Breast epithelium (tissue), 4 donors: ENCODE data around the gene GALNT16. TPM values are rescaled to one million over a fixed set of nuclear protein-coding genes. Genes with fewer than 3 reads are reported as not detected.
A peak's percentile ranks its signal among the peaks of the same experiment; 100 is the strongest.

Source experiments
- DNase-seq, 2 donors: peaks; one replicate each; pipeline ENCODE4 v3.0.0-alpha.2; 2019; ENCODE audit warnings: low spot score in 2 of 2
- H3K27ac ChIP-seq, 2 donors: fragments of 200-600 bp; sonication (generic) in 1 of 2; one replicate each; pipeline ENCODE4 v1.5.1; 2016 to 2019; ENCODE audit warnings: mild to moderate bottlenecking in 1 of 2
- H3K27me3 ChIP-seq, 2 donors: fragments of 200-600 bp; sonication (generic) in 1 of 2; one replicate each; pipeline versions ENCODE4 v1.5.1 to v1.6.0; 2017 to 2019; ENCODE audit warnings: control low read depth in 1 of 2, mild to moderate bottlenecking in 1 of 2
- H3K36me3 ChIP-seq: fragments of 200-600 bp; one replicate; pipeline ENCODE4 v1.5.1; 2019
- H3K4me1 ChIP-seq, 2 donors: fragments of 200-600 bp; sonication (generic); one replicate each; pipeline ENCODE4 v1.5.1; 2016 to 2019; ENCODE audit warnings: control low read depth in 1 of 2
- H3K4me3 ChIP-seq, 3 donors: fragments of 200-600 bp; sonication (generic); 1 replicate in 2 of 3; 2 replicates in 1 of 3; pipeline ENCODE4 v1.5.1; 2016 to 2019; ENCODE audit warnings: mild to moderate bottlenecking in 3 of 3, moderate library complexity in 2 of 3
- H3K9me3 ChIP-seq, 2 donors: fragments of 200-600 bp; sonication (generic) in 1 of 2; one replicate each; pipeline ENCODE4 v1.5.1; 2016 to 2019; ENCODE audit warnings: control low read depth in 1 of 2
- POLR2A ChIP-seq: fragments of 450-650 bp; IDR thresholded peaks from one replicate; pipeline ENCODE4 v1.6.1; 2016; ENCODE audit warnings: antibody characterized with exemption, mild to moderate bottlenecking, moderate library complexity
- POLR2AphosphoS5 ChIP-seq, 3 donors: sonication (generic); formaldehyde crosslinking; IDR thresholded peaks; one replicate each; pipeline ENCODE4 v1.6.1; 2017; ENCODE audit warnings: antibody characterized with exemption in 3 of 3
- intact Hi-C: fragments of 100-400 bp; cut with DNase I; formaldehyde crosslinking; loops from one replicate; pipeline ENCODE4 v1.15.1; 2023; ENCODE audit warnings: low total_unique reads
- total RNA-seq, 3 donors: library from RNA; depleted of rRNA; stranded (reverse); fragments of >200 nt; gene quantifications; one replicate each; pipeline ENCODE4 v1.1.0, GENCODE V29; 2016
- TF ChIP-seq, protein P1 (sequence below), 3 donors: fragments of 450-650 bp; IDR thresholded peaks; one replicate each; pipeline ENCODE4 v1.5.1; 2016 to 2017; ENCODE audit warnings: antibody characterized with exemption in 3 of 3, mild to moderate bottlenecking in 3 of 3, moderate library complexity in 3 of 3

GALNT16 gene
- total RNA-seq, 3 donors from 2014 or later: 6.3 to 20.6 (median 8.8) TPM

DNA sequence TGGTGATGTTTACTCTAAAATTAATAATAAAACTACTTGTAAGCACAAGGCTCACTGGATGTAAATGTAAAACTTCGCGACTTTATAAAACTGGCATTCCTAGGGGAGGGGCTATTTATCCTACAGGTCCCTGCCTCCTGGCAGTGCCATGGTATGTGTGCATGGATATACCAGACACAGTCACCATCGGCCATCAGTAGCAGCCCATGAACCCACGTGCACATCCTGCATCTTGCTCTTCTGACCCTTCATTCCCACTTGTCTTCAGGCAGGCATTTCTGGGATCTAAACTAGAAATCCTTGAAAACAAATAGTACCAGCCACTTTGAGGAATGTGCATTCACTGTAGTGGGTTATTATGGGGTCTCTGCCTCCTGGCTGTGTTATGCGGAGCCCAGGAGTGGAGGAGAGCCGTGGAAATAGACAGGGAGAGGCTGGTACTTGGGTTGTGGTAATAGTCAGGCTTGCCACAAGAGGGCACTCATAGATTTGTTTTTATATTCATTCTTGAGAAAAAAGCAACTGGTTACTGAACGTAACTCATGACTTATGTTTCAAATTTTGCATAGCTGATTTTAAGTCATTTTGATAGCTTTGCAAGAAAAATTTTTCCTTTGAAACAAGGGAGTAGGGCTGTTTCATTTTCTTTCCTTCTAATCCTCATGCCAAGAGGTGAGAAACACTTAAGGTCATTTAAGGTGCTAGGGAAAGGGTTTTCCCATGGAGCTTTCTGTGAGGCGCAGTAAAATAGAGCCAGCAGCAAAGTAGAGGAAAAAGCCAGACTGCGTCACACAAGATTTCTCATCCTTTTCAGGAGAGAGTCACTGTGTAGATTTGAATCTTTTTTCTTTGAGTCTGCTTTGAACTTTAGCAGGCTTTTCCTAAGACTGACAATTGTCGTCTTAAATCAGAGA, 17.4 kb upstream of the GALNT16 start:
- Histone ChIP-seq H3K27me3 (no peaks in the 10 kb centered on the region), H3K9me3 (no peaks in the 10 kb centered on the region), H3K27ac (peak overlapping the region; percentile 17 to 38), H3K4me1 (no peaks in the 10 kb centered on the region), H3K4me3 (no peak overlapping the region), H3K36me3 (no peaks in the 10 kb centered on the region)
- intact Hi-C loops: loop anchor here (10.0 kb wide), 1 partner anchor 222 kb away; no protein-coding TSS in a partner anchor
- peak in 1 of 3 donors; percentile 19 for TF ChIP-seq POLR2AphosphoS5 (IDR thresholded peaks at IDR 0.05)
- TF ChIP-seq, protein P1, sequence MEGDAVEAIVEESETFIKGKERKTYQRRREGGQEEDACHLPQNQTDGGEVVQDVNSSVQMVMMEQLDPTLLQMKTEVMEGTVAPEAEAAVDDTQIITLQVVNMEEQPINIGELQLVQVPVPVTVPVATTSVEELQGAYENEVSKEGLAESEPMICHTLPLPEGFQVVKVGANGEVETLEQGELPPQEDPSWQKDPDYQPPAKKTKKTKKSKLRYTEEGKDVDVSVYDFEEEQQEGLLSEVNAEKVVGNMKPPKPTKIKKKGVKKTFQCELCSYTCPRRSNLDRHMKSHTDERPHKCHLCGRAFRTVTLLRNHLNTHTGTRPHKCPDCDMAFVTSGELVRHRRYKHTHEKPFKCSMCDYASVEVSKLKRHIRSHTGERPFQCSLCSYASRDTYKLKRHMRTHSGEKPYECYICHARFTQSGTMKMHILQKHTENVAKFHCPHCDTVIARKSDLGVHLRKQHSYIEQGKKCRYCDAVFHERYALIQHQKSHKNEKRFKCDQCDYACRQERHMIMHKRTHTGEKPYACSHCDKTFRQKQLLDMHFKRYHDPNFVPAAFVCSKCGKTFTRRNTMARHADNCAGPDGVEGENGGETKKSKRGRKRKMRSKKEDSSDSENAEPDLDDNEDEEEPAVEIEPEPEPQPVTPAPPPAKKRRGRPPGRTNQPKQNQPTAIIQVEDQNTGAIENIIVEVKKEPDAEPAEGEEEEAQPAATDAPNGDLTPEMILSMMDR (IDR thresholded peaks at IDR 0.05): peak; percentile 79 to 84 (median 81)
- no peak for TF ChIP-seq POLR2A
- peak in 1 of 2 donors; percentile 45 for DNase-seq

DNA sequence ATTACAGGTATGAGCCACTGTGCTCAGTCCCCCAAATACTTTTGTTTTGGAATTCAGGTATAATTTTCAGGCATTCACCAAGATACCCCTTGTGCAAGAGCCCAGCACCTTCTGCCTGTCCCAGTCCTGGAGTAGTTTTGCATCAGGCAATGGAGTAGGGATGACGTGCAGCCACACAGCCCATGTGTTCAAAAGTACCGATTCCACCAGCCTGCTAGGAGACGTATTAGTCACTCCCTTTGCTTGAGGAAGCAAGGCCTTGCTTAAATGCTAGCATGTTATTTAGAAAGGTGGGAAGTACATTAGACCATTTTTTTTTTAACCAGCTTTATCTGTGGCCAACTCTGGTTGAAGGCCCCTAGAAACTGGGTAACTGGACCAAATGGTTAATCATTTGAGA, 15.0 kb upstream of the GALNT16 start:
- H3K9me3 ChIP-seq: no peaks in the 10 kb centered on the region
- H3K27ac ChIP-seq: no peak overlapping the region
- intact Hi-C loops: loop anchor here (10.0 kb wide), 1 partner anchor 220 kb away; no protein-coding TSS in a partner anchor
- TF ChIP-seq, protein P1 (IDR thresholded peaks at IDR 0.05): no peak
- TF ChIP-seq POLR2AphosphoS5 (IDR thresholded peaks at IDR 0.05): no peak
- no peak for TF ChIP-seq POLR2A
- DNase-seq: no peak
- H3K27me3 ChIP-seq: no peaks in the 10 kb centered on the region
- no peaks in the 10 kb centered on the region for H3K36me3 ChIP-seq
- no peaks in the 10 kb centered on the region for H3K4me1 ChIP-seq
- no peak overlapping the region for H3K4me3 ChIP-seq

- H3K4me3 ChIP-seq: no peak overlapping the region
- no peak for TF ChIP-seq POLR2AphosphoS5 (IDR thresholded peaks at IDR 0.05)
- H3K4me1 ChIP-seq: no peaks in the 10 kb centered on the region
- no peaks in the 10 kb centered on the region for H3K36me3 ChIP-seq
- H3K9me3 ChIP-seq: no peaks in the 10 kb centered on the region
- intact Hi-C loops: loop anchor here (10.0 kb wide), 1 partner anchor 218 kb away; no protein-coding TSS in a partner anchor
- DNase-seq: no peak
- peak overlapping the region; percentile 40 to 52 for H3K27ac ChIP-seq
- H3K27me3 ChIP-seq: no peaks in the 10 kb centered on the region
Observed at GRCh38 chr14:69246331-69246730, 13.6 kb upstream of the GALNT16 start.

DNA sequence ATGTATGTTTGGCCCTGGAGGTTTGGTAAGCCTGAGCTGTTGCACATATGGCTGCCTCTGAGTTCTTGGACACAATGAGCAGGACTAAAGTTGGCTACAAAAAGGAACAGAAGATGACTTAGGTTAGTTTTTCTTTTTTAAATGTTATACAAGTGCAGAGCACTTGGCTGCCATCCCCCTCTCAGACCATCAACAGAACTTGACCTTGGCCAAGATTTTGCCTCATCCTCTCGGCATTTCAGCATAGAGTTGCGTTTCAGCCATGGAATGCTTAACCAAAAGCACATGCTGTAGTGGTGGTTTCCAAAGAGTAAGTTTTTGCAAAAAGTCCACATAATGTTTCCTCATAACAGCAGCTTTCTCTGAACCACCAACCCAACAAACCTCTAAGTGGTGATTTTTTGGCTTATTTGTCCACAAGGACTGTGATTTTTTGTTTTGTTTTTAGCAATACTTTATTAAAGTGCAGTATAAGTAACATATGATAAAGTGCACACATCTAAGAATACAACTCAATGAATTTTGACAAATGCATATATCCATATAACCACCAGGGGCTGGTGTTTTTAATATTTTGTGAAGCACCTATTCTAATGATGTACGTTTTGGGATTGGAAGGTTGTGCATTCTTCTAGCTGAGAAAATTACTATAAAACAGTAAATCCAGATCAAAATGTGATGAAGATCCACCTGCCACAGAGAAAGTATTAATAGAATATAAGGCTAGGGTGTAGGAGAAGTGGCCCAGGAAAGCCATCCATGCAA, 12.1 kb upstream of the GALNT16 start:
- peak in 1 of 2 donors; percentile 45 for DNase-seq
- H3K27ac ChIP-seq: peak overlapping the region; percentile 52 to 72
- H3K36me3 ChIP-seq: no peaks in the 10 kb centered on the region
- intact Hi-C loops: loop anchor here (10.0 kb wide), 1 partner anchor 217 kb away; no protein-coding TSS in a partner anchor
- H3K9me3 ChIP-seq: no peaks in the 10 kb centered on the region
- no peaks in the 10 kb centered on the region for H3K4me1 ChIP-seq
- no peak for TF ChIP-seq POLR2A
- TF ChIP-seq POLR2AphosphoS5 (IDR thresholded peaks at IDR 0.05): peak; percentile 78 to 89 (median 88)
- TF ChIP-seq, protein P1 (IDR thresholded peaks at IDR 0.05): peak; percentile 40 to 57 (median 41)
- no peak overlapping the region for H3K4me3 ChIP-seq
- H3K27me3 ChIP-seq: no peaks in the 10 kb centered on the region

GRCh38 chr14:69249603-69250002, 10.4 kb upstream of the GALNT16 start:
- Histone ChIP-seq H3K9me3 (no peaks in the 10 kb centered on the region), H3K36me3 (no peaks in the 10 kb centered on the region), H3K4me1 (no peaks in the 10 kb centered on the region), H3K27ac (peak overlapping the region; percentile 34 to 72), H3K4me3 (no peak overlapping the region), H3K27me3 (no peaks in the 10 kb centered on the region)
- intact Hi-C loops: loop anchor here (10.0 kb wide), 1 partner anchor 215 kb away; no protein-coding TSS in a partner anchor
- no peak for DNase-seq
- TF ChIP-seq, protein P1 (IDR thresholded peaks at IDR 0.05): no peak
- TF ChIP-seq POLR2A: no peak
- TF ChIP-seq POLR2AphosphoS5 (IDR thresholded peaks at IDR 0.05): no peak
